CD1c-positive myeloid dendritic cell (primary cell): ENCODE results near the gene UBE2J2.
A peak's percentile ranks its signal among the peaks of the same experiment; 100 is the strongest.

Experiments
- DNase-seq: peaks from one replicate; pipeline ENCODE4 v3.0.0-alpha.2; 2016; ENCODE audit errors: extremely low spot score

UBE2J2 gene

GRCh38 chr1:1226566-1227362, 46.9 kb downstream of the UBE2J2 start:
- no peak for DNase-seq

- no peak for DNase-seq
Measured at GRCh38 chr1:1225913-1226312, 47.7 kb downstream of the UBE2J2 start.

- DNase-seq, result no peak
Measured at GRCh38 chr1:1225238-1225845, 48.3 kb downstream of the UBE2J2 start.

- DNase-seq, result no peak
Measured at GRCh38 chr1:1223891-1224290, 49.8 kb downstream of the UBE2J2 start.

GRCh38 chr1:1223321-1223720, 50.3 kb downstream of the UBE2J2 start:
- DNase-seq, result no peak

- no peak for DNase-seq
Measured at GRCh38 chr1:1222575-1223225, 51.0 kb downstream of the UBE2J2 start.

- DNase-seq, result no peak
Measured at GRCh38 chr1:1221887-1222574, 51.6 kb downstream of the UBE2J2 start.

GRCh38 chr1:1220197-1220596, 53.5 kb downstream of the UBE2J2 start:
- no peak for DNase-seq

GRCh38 chr1:1219341-1219740, 54.3 kb downstream of the UBE2J2 start:
- DNase-seq, result no peak

GRCh38 chr1:1218524-1219200, 55.0 kb downstream of the UBE2J2 start:
- no peak for DNase-seq

- DNase-seq, result peak; percentile 19
Measured at GRCh38 chr1:1217621-1218523, 55.8 kb downstream of the UBE2J2 start.

- DNase-seq, result no peak
Measured at GRCh38 chr1:1216770-1217620, 56.7 kb downstream of the UBE2J2 start.

- DNase-seq, result no peak
Measured at GRCh38 chr1:1215881-1216605, 57.6 kb downstream of the UBE2J2 start.

- no peak for DNase-seq
Measured at GRCh38 chr1:1215080-1215676, 58.5 kb downstream of the UBE2J2 start.

- peak; percentile 30 for DNase-seq
Measured at GRCh38 chr1:1213345-1214265, 60.0 kb downstream of the UBE2J2 start, which contains the start of gene TNFRSF4. TNFRSF4 (minus strand) TSS chr1:1214153; CDS start chr1:1214127, 26 bp downstream.

GRCh38 chr1:1212780-1213344, 60.8 kb downstream of the UBE2J2 start:
- DNase-seq, result peak; percentile 48
